PC-9 (cell line): ENCODE results near the gene PRM3. TPM values are rescaled to one million over a fixed set of nuclear protein-coding genes. Genes with fewer than 3 reads are reported as not detected.
A peak's percentile ranks its signal among the peaks of the same experiment; 100 is the strongest.

Experiments used
- BruUV-seq: library from RNA; stranded (reverse); fragments of 400-500 nt; replicated peaks from 2 replicates; lab custom pipeline; 2021; lab: Mats Ljungman, UMichigan
- CTCF ChIA-PET: fragments of 300-600 bp; sonication (Branson Sonifier 250); formaldehyde crosslinking; loops from one replicate; lab custom pipeline; 2022; ENCODE audit warnings: antibody characterized with exemption; lab: Charles Lee
- POLR2A ChIA-PET: fragments of 300-600 bp; sonication (Branson Sonifier 250); formaldehyde crosslinking; loops from one replicate; lab custom pipeline; 2022; ENCODE audit warnings: antibody characterized with exemption; ENCODE audit not compliant: unreplicated experiment; lab: Charles Lee
- DNase-seq, 2 experiments: peaks; one replicate each; pipeline versions ENCODE4 v3.0.0 to v3.0.0-alpha.2; 2015 to 2022; ENCODE audit warnings: mixed read lengths in 1 of 2
- H2AFZ ChIP-seq: fragments of 200-600 bp; sonication (generic); 2 replicates; pipeline ENCODE4 v1.8.1; 2017; ENCODE audit warnings: antibody characterized with exemption
- H3F3A ChIP-seq: fragments of 200-600 bp; sonication (generic); 2 replicates; pipeline ENCODE4 v1.8.1; 2017; ENCODE audit warnings: antibody characterized with exemption, mild to moderate bottlenecking, low read depth; ENCODE audit not compliant: insufficient read depth
- H3K27ac ChIP-seq: fragments of 200-600 bp; sonication (generic); 2 replicates; pipeline ENCODE4 v1.6.1; 2016; ENCODE audit warnings: mixed run types
- H3K27me3 ChIP-seq: fragments of 200-600 bp; sonication (generic); 2 replicates; pipeline ENCODE4 v1.6.1; 2016; ENCODE audit warnings: low read depth, mixed run types; ENCODE audit not compliant: insufficient read depth
- H3K36me3 ChIP-seq: fragments of 200-600 bp; sonication (generic); 2 replicates; pipeline ENCODE4 v1.6.1; 2016; ENCODE audit warnings: low read depth, mixed run types
- H3K4me1 ChIP-seq: fragments of 200-600 bp; sonication (generic); replicated peaks from 2 replicates; pipeline ENCODE4 v1.6.1; 2016; ENCODE audit warnings: mixed run types; ENCODE audit not compliant: insufficient read depth
- H3K4me2 ChIP-seq: fragments of 200-600 bp; sonication (generic); 2 replicates; pipeline ENCODE4 v1.6.1; 2017; ENCODE audit warnings: mixed run types
- H3K4me3 ChIP-seq: fragments of 200-600 bp; sonication (generic); 2 replicates; pipeline ENCODE4 v1.6.1; 2016; ENCODE audit warnings: mixed run types
- H3K79me2 ChIP-seq: fragments of 200-600 bp; sonication (generic); 2 replicates; pipeline ENCODE4 v1.6.1; 2017; ENCODE audit warnings: low read depth, mixed run types
- H3K9me2 ChIP-seq: fragments of 200-600 bp; sonication (generic); 2 replicates; pipeline ENCODE4 v1.8.1; 2017; ENCODE audit warnings: mild to moderate bottlenecking; ENCODE audit not compliant: insufficient read depth
- H3K9me3 ChIP-seq: fragments of 200-600 bp; sonication (generic); 2 replicates; pipeline ENCODE4 v1.8.1; 2016; ENCODE audit warnings: low read depth; ENCODE audit not compliant: insufficient read depth
- H4K20me1 ChIP-seq: fragments of 200-600 bp; sonication (generic); 2 replicates; pipeline ENCODE4 v1.8.1; 2017; ENCODE audit not compliant: insufficient read depth
- EZH2 ChIP-seq: fragments of 200-600 bp; sonication (generic); IDR thresholded peaks from 2 replicates; pipeline ENCODE4 v1.8.0; 2017; ENCODE audit warnings: antibody characterized with exemption, low read depth
- intact Hi-C: fragments of 100-400 bp; cut with micrococcal nuclease; formaldehyde crosslinking; loops from one replicate; pipeline ENCODE4 v1.10.0; 2022; ENCODE audit not compliant: unreplicated experiment
- total RNA-seq: library from RNA; stranded (reverse); gene quantifications from 2 replicates; pipeline ENCODE4 v1.2.3, GENCODE V29; 2021
- TF ChIP-seq, protein P1 (sequence below): fragments of 200-600 bp; sonication (generic); conservative IDR thresholded peaks from 2 replicates; pipeline ENCODE4 v1.6.1; 2017; ENCODE audit warnings: mixed run types, antibody characterized with exemption, mild to moderate bottlenecking, moderate library complexity

The PRM3 gene
- total RNA-seq, 1 experiment from 2014 or later = not detected

DNA sequence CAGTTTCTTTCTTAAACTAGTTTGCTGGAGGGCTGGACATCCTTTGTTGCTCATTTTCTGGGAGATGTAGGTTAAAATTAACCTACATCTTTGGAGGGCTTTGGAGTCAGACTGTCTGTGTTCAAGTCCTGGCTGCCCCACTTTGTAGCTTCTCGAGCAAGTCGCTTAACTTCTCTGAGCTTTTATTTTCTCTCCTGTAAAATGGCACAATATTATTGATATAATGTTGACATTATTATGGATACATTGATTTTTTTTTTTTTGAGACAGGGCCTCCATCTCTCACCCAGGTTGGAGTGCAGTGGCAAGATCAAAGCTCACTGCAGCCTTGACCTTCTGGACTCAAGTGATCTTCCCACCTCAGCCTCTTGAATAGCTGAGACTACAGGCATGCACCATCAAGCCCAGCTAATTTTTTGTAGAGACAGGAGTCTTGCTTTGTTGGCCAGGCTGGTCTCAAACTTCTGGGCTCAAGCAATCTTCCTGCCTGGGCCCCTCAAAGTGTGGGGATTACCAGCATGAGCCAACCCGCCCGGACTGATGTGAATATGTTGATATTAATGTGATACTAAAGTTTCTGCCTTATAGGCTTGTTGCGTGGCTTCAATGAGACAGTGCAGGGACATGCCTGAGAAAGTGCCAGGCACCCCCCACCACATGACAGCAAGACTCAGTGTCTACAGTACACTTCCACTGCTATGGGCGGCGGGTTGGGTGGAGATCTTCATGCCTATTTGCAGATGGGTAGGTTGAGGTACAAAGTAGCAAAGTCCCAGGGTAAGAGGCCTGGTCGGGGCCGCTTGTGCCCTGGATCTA lies 40.3 kb upstream of the PRM3 start:
- Histone ChIP-seq H3K4me3 (no peak overlapping the region), H3K4me1 (peaks cover 29% of the 10 kb centered on the region), H3K4me2 (peak overlapping the region; percentile 64), H3K36me3 (no peaks in the 10 kb centered on the region), H3K27me3 (no peaks in the 10 kb centered on the region), H4K20me1 (no peaks in the 10 kb centered on the region), H3K79me2 (no peaks in the 10 kb centered on the region), H2AFZ (no peak overlapping the region), H3F3A (peaks cover 21% of the 10 kb centered on the region), H3K9me2 (no peaks in the 10 kb centered on the region), H3K9me3 (no peaks in the 10 kb centered on the region), H3K27ac (0 out of 2 replicates have a peak overlapping the region, but pooled peaks have one; percentile 32)
- POLR2A ChIA-PET = no interaction called here
- DNase-seq = no peak
- CTCF ChIA-PET = interaction anchor here (1.5 kb wide), 1 partner anchor 58 kb away, joined by 5 read pairs; the partner anchor contains the start of gene SOCS1
- no peak for TF ChIP-seq EZH2
- TF ChIP-seq, protein P1, sequence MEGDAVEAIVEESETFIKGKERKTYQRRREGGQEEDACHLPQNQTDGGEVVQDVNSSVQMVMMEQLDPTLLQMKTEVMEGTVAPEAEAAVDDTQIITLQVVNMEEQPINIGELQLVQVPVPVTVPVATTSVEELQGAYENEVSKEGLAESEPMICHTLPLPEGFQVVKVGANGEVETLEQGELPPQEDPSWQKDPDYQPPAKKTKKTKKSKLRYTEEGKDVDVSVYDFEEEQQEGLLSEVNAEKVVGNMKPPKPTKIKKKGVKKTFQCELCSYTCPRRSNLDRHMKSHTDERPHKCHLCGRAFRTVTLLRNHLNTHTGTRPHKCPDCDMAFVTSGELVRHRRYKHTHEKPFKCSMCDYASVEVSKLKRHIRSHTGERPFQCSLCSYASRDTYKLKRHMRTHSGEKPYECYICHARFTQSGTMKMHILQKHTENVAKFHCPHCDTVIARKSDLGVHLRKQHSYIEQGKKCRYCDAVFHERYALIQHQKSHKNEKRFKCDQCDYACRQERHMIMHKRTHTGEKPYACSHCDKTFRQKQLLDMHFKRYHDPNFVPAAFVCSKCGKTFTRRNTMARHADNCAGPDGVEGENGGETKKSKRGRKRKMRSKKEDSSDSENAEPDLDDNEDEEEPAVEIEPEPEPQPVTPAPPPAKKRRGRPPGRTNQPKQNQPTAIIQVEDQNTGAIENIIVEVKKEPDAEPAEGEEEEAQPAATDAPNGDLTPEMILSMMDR = no peak
- no TSS peak for BruUV-seq
- intact Hi-C loops = loop anchor here (1.0 to 2.0 kb wide), 4 partner anchors 46 to 321 kb away; partner anchors contain the start of gene SOCS1

DNA sequence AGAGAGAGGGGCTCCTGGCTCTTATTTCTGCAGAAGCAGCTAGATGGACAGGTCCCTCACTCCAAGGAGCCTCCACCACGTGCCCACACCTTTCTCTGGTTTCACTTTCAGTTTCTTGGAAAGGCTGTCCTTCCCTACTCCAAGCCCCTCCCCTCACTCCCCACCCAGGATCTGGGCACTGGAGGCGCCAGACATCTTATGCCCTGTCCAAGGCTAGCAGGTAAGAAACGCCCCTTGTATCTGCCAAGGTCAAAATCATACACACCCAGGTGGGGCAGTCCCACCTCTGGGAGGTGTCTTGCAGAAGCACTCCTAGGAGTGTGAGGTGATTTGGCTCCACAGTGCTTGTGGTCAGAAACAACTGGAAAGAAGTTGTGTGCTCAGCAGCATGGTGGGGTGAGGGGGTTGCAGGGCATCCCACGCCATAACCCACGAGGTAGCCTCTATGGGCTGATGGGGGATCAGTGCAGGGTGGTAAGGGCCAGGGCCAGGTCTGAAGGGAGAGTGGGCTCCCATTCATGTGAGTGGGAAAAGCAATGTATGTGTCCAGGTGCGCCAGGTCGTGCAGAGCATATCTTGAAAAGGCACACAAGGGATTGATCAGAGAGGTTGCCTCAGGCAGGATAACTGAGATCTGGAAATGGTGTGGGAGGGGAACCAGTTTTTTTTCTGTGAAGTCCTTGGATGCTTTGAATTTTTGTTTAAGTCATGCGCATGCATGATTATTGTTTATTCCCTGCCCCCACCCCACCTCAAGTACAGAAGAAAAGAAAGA lies 39.5 kb upstream of the PRM3 start:
- H3K9me3 ChIP-seq = no peaks in the 10 kb centered on the region
- intact Hi-C loops = loop anchor here (1.0 to 2.0 kb wide), 4 partner anchors 46 to 321 kb away; partner anchors contain the start of gene SOCS1
- no peaks in the 10 kb centered on the region for H3K27me3 ChIP-seq
- H3K4me2 ChIP-seq = peak overlapping the region; percentile 64
- H3K36me3 ChIP-seq = no peaks in the 10 kb centered on the region
- ChIA-PET POLR2A (interaction anchor here (0.6 kb wide), 1 partner anchor 421 kb away, joined by 5 read pairs; no protein-coding TSS in a partner anchor), CTCF (interaction anchor here (0.7 to 1.5 kb wide), 2 partner anchors 51 to 57 kb away, joined by 4 to 5 read pairs; partner anchors contain the start of gene SOCS1)
- H3K79me2 ChIP-seq = no peaks in the 10 kb centered on the region
- H3K4me1 ChIP-seq = peaks cover 29% of the 10 kb centered on the region
- DNase-seq = peak; percentile 84 to 90
- peak overlapping the region; percentile 73 for H3K27ac ChIP-seq
- TF ChIP-seq, protein P1 = no peak
- no peak for TF ChIP-seq EZH2
- no TSS peak for BruUV-seq
- H2AFZ ChIP-seq = no peak overlapping the region
- H3F3A ChIP-seq = peaks cover 21% of the 10 kb centered on the region
- H3K9me2 ChIP-seq = no peaks in the 10 kb centered on the region
- H4K20me1 ChIP-seq = no peaks in the 10 kb centered on the region
- peak overlapping the region; percentile 37; the same call in 1 of the 2 replicates for H3K4me3 ChIP-seq

DNA sequence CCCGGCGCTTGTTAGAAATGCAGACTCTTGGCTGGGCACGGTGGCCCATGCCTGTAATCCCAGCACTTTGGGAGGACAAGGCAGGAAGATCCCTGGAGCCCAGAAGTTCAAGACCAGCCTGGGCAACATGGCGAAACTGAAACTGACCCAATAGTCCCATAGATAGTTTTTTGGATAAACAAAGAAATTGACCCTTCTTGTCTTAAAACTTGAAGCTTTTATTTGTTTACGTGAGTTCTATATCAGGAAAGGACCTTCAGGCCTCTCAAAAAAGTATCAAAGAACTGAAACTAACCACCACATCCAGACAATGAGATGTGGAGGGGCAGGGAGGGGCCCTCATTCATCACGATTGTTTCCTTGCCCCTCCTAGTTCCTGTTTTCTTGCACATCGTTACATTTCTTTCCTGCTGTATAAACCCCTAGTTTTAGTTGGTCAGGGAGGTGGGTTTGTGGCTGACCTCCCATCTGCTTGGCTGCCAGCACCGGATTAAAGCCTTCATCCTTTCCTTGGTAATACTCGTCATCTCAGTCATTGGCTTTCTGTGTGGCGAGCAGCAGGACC lies 37.6 kb upstream of the PRM3 start:
- BruUV-seq = no TSS peak
- intact Hi-C loops = no loop called here
- Histone ChIP-seq H2AFZ (no peak overlapping the region), H3K27me3 (no peaks in the 10 kb centered on the region), H3K36me3 (no peaks in the 10 kb centered on the region), H4K20me1 (no peaks in the 10 kb centered on the region), H3K27ac (no peak overlapping the region), H3K79me2 (no peaks in the 10 kb centered on the region), H3K9me2 (no peaks in the 10 kb centered on the region), H3K9me3 (no peaks in the 10 kb centered on the region), H3K4me2 (no peak overlapping the region), H3K4me1 (peaks cover 29% of the 10 kb centered on the region), H3F3A (peaks cover 21% of the 10 kb centered on the region), H3K4me3 (no peak overlapping the region)
- CTCF ChIA-PET = no interaction called here
- no peak for TF ChIP-seq EZH2
- TF ChIP-seq, protein P1 = no peak
- POLR2A ChIA-PET = no interaction called here
- DNase-seq = no peak
